KBM-7 (cell line): ENCODE measurements around the gene SLC12A1.

Experiments
- DNase-seq: peaks from one replicate; pipeline ENCODE4 v3.0.0-alpha.2; 2015
- in situ Hi-C: fragments of 300-500 bp; cut with MboI; formaldehyde crosslinking; loops from 2 replicates; pipeline ENCODE4 v1.14.3; 2020; ENCODE audit warnings: low sequenced_read_pairs, low pct_unique_long_range_greater_than_20kb, mixed read lengths

Gene SLC12A1

DNA sequence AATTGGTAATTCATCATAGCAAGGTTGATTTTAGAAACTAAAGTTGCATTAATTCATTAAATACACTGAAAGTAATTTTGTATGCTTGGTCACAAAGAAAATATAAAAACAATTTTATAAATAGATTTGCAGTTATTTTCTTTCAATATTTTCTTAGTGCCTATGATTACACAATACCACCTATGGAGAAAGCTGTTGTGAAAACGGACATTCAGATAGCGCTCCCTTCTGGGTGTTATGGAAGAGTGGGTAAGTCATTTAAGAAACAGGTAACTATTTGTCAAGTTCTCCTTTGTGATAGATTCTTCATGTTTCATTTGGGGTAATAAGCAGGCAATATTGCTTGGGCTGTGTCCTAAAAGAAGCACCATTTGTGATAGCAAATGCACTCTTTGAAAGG lies 128.2 kb downstream of the SLC12A1 start:
- in situ Hi-C loops: no loop called here
- DNase-seq: no peak

- no peak for DNase-seq
Observed at GRCh38 chr15:48336940-48337339, 130.8 kb downstream of the SLC12A1 start.

DNA sequence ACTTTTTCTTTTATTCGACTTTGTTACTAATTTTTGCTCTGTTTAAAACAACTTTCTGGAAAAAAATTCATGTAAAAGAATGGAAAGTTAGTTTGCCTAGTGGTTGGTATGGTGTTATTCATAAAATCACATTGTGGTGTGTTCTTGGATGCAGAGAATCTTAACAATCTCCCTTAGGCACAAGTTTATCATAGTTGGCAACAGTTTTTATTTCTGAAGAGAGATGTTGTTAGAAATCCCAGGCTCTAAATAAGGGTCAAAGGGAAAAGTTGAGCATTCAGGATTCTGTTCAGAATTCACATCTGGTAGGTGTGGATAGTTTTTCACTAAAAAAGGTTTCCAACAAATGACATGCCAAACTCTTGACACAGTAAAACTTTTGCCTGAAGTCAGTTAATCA lies 131.5 kb downstream of the SLC12A1 start:
- in situ Hi-C loops: no loop called here
- no peak for DNase-seq

More at GRCh38 chr15:48336940-48337339, 130.8 kb downstream of the SLC12A1 start:
- in situ Hi-C loops: no loop called here

- no peak for DNase-seq
- in situ Hi-C loops: no loop called here
Observed at GRCh38 chr15:48340111-48340510, 134.0 kb downstream of the SLC12A1 start.

DNA sequence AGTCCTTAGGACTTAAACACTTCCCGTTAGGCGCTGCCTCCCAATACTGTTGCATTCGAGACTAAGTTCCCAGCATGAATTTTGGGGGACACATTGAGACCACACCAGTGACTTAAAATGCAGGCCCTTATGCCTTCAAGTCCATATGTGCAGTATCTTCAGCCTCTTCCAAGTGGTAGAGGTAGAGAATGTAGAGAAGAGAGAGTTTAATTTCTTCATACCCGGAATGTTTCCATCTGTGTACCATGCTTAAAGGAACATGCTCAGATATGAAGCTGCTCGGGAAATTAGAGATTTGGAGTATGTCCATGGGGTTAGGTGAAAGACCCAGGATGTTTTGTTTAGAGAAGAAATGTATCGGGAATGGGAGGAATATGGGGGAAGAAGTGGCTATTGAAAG lies 137.8 kb downstream of the SLC12A1 start:
- in situ Hi-C loops: no loop called here
- no peak for DNase-seq

DNA sequence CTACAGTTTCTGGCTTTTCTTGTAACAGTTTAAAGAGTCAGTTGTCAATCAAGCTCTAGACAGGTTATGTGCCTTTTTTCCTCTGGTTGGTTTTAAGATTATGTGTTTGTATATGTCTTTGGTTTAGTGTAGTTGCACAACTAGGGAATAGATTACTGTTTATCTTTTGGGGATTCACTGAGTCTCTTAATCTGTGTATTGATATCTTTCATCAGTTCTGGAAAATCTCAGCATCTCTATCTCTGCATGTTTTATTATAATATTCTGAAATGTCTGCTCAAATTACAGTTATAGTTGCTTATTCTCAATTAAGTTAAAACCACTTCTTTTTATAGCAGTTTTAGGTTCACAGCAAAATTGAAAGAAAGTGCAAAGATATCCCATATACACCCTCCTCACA lies 139.4 kb downstream of the SLC12A1 start:
- in situ Hi-C loops: no loop called here
- no peak for DNase-seq

DNA sequence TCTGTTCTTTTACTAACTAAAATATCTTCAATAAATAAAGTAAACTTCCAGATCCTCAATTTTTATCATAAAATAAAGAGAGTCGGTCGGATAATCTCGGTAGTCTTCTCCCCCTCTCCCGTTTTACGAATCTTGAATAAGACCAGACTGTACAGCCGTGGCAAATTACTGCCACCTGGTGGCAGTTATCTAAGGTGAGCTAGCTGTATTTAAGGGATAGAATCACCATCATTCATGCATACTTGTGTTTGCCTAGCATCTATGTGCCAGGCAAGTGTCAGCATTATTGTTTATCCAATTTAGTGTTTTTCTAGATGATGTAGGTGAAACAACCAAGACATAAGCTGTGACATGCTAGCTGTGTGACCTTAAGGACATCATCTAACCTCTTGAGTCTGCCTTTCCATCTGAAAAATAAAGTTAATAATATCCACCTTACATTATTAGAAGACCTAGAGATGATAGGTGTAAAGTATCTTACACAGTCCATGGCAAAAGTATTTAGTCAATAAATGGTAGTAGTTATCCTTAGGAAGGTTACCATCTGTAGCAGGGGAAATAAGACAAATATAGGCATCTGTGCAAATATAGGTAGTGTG lies 146.5 kb downstream of the SLC12A1 start:
- in situ Hi-C loops: loop anchor here (25.0 kb wide), 1 partner anchor 485 kb away; no protein-coding TSS in a partner anchor
- peak; percentile 64 for DNase-seq
